Endothelial cell of umbilical vein (primary cell): ENCODE measurements around the gene MAN2A1. TPM values are rescaled to one million over a fixed set of nuclear protein-coding genes. Genes with fewer than 3 reads are reported as not detected.

Experiments used
- BruUV-seq: library from RNA; stranded (reverse); fragments of 400-500 nt; replicated peaks from 2 replicates; lab custom pipeline; 2021; lab: Mats Ljungman, UMichigan
- CTCF ChIA-PET: fragments of 300-600, 350-600 bp; sonication (Branson Sonifier 250); formaldehyde crosslinking; loops from one replicate; lab custom pipeline; 2021; ENCODE audit warnings: antibody characterized with exemption, inconsistent platforms; lab: Charles Lee
- POLR2A ChIA-PET: fragments of 300-600, 350-600 bp; sonication (Branson Sonifier 250); formaldehyde crosslinking; loops from one replicate; lab custom pipeline; 2021; ENCODE audit warnings: antibody characterized with exemption, inconsistent platforms; lab: Charles Lee
- DNase-seq: peaks from one replicate; pipeline ENCODE4 v3.0.0-alpha.2; 2011; ENCODE audit warnings: low read depth, low spot score
- FAIRE-seq: peaks from 2 replicates; lab custom pipeline; 2011; peaks lifted over from hg19 to GRCh38; lab: Jason Lieb, UNC
- H2AFZ ChIP-seq: 2 replicates; pipeline ENCODE4 v1.6.0; 2012; ENCODE audit warnings: low read depth, low read length, control low read depth, inconsistent platforms
- H3K27ac ChIP-seq: 2 replicates; pipeline ENCODE4 v1.5.1; 2011; ENCODE audit warnings: low read depth, mild to moderate bottlenecking, control low read depth, low read length, moderate library complexity; ENCODE audit not compliant: insufficient read depth
- H3K27me3 ChIP-seq, 2 experiments: 2 replicates each; pipeline versions ENCODE4 v1.6.0 to v1.6.1; 2011; ENCODE audit warnings: low read length in 2 of 2, mixed read lengths in 1 of 2; ENCODE audit not compliant: control insufficient read depth in 2 of 2, insufficient read depth in 2 of 2
- H3K36me3 ChIP-seq, 2 experiments: 2 replicates in 1 of 2; 3 replicates in 1 of 2; pipeline ENCODE4 v1.5.1; 2011; ENCODE audit warnings: low read length in 2 of 2, mild to moderate bottlenecking in 1 of 2, moderate library complexity in 1 of 2; ENCODE audit not compliant: control insufficient read depth in 2 of 2, insufficient read depth in 2 of 2; ENCODE audit errors: extremely low read depth in 1 of 2
- H3K4me1 ChIP-seq: 3 replicates; pipeline ENCODE4 v1.5.1; 2011; ENCODE audit warnings: mild to moderate bottlenecking, low read length; ENCODE audit not compliant: control insufficient read depth, insufficient read depth; ENCODE audit errors: extremely low read depth
- H3K4me2 ChIP-seq: 2 replicates; pipeline ENCODE4 v1.6.1; 2011; ENCODE audit warnings: low read length, control low read depth, mixed read lengths; ENCODE audit not compliant: insufficient read depth
- H3K4me3 ChIP-seq, 3 experiments: fragments of 200-600 bp in 1 of 3; sonication (generic), shearing (Covaris generic) in 1 of 3; replicated peaks in 1 of 3; 2 replicates each; pipeline ENCODE4 v1.5.1; 2011 to 2016; ENCODE audit warnings: control low read depth in 3 of 3, low read length in 3 of 3, mild to moderate bottlenecking in 2 of 3, inconsistent platforms in 1 of 3, low read depth in 1 of 3, moderate library complexity in 1 of 3; ENCODE audit not compliant: insufficient read depth in 1 of 3
- H3K79me2 ChIP-seq: 2 replicates; pipeline ENCODE4 v1.6.0; 2012; ENCODE audit warnings: low read length, inconsistent platforms; ENCODE audit not compliant: control insufficient read depth, insufficient read depth
- H3K9ac ChIP-seq: replicated peaks from 2 replicates; pipeline ENCODE3; 2011; ENCODE audit warnings: low read length, control low read depth; ENCODE audit not compliant: insufficient read depth; ENCODE audit errors: extremely low read depth
- H3K9me1 ChIP-seq: replicated peaks from 3 replicates; pipeline ENCODE4 v1.6.0; 2011; ENCODE audit warnings: mild to moderate bottlenecking, low read length; ENCODE audit not compliant: control insufficient read depth, insufficient read depth; ENCODE audit errors: extremely low read depth
- H3K9me3 ChIP-seq: replicated peaks from 2 replicates; pipeline ENCODE4 v1.5.1; 2012; ENCODE audit warnings: low read length, inconsistent platforms; ENCODE audit not compliant: control insufficient read depth, insufficient read depth
- H4K20me1 ChIP-seq: replicated peaks from 2 replicates; pipeline ENCODE3; 2011; ENCODE audit warnings: mild to moderate bottlenecking, low read length; ENCODE audit not compliant: control insufficient read depth, insufficient read depth; ENCODE audit errors: extremely low read depth
- EZH2 ChIP-seq: IDR thresholded peaks from 2 replicates; pipeline ENCODE4 v1.6.1; 2012; ENCODE audit warnings: borderline replicate concordance, low read depth, mild to moderate bottlenecking, moderate library complexity, low read length, inconsistent platforms; ENCODE audit not compliant: severe bottlenecking
- GATA2 ChIP-seq: IDR thresholded peaks from 2 replicates; pipeline ENCODE4 v1.7.0; 2011; ENCODE audit warnings: low read depth, mild to moderate bottlenecking, moderate library complexity, mixed read lengths, low read length; ENCODE audit not compliant: insufficient read length, insufficient read depth
- JUN ChIP-seq: IDR thresholded peaks from 2 replicates; pipeline ENCODE4 v1.6.1; 2011; ENCODE audit warnings: borderline replicate concordance, low read depth; ENCODE audit not compliant: insufficient read length, insufficient read depth
- MYC ChIP-seq: IDR thresholded peaks from one replicate; pipeline ENCODE4 v1.6.1; 2011; ENCODE audit warnings: mild to moderate bottlenecking, low read depth, low read length
- POLR2A ChIP-seq: IDR thresholded peaks from 2 replicates; pipeline ENCODE4 v1.6.1; 2012; ENCODE audit warnings: low read depth, mild to moderate bottlenecking, control low read depth, low read length
- POLR2AphosphoS5 ChIP-seq: IDR thresholded peaks from 2 replicates; pipeline ENCODE4 v1.6.1; 2012; ENCODE audit warnings: low read depth, mild to moderate bottlenecking, control low read depth, low read length, moderate library complexity; ENCODE audit not compliant: insufficient read depth
- dilution Hi-C: fragments of 300-500 bp; cut with MboI; formaldehyde crosslinking; loops from one replicate; pipeline ENCODE4 v1.15.0; 2019; ENCODE audit warnings: low sequenced_read_pairs; ENCODE audit not compliant: extremely low pct_ligation_motif_present
- intact Hi-C: fragments of 100-400 bp; cut with micrococcal nuclease; formaldehyde crosslinking; loops from one replicate; pipeline ENCODE4 v1.10.0; 2022
- polyA plus RNA-seq, 4 experiments: library from polyadenylated mRNA; depleted of rRNA in 3 of 4; stranded (reverse) in 3 of 4; unstranded in 1 of 4; fragments of >200 nt; gene quantifications; 2 replicates each; pipeline versions ENCODE4 v1.2.1 to v1.2.3, GENCODE V29; 2011 to 2012; ENCODE audit warnings: missing spikeins in 1 of 4
- total RNA-seq: library from RNA; stranded (reverse); gene quantifications from 2 replicates; pipeline ENCODE4 v1.2.3, GENCODE V29; 2021
- TF ChIP-seq, protein P1 (sequence below), 2 donors: IDR thresholded peaks; 1 replicate in 1 of 2; 2 replicates in 1 of 2; pipeline ENCODE4 v1.5.1; 2011; ENCODE audit warnings: low read length in 2 of 2, mild to moderate bottlenecking in 2 of 2, moderate library complexity in 2 of 2, control low read depth in 1 of 2, inconsistent platforms in 1 of 2, low read depth in 1 of 2; ENCODE audit not compliant: insufficient read depth in 1 of 2; ENCODE audit errors: extremely low read depth in 1 of 2

The MAN2A1 gene
- total and polyA plus RNA-seq, 2 donors (not counting 3 experiments of a cell fraction or from before 2014, with no cell fraction given): 20.8 to 54.8 TPM

DNA sequence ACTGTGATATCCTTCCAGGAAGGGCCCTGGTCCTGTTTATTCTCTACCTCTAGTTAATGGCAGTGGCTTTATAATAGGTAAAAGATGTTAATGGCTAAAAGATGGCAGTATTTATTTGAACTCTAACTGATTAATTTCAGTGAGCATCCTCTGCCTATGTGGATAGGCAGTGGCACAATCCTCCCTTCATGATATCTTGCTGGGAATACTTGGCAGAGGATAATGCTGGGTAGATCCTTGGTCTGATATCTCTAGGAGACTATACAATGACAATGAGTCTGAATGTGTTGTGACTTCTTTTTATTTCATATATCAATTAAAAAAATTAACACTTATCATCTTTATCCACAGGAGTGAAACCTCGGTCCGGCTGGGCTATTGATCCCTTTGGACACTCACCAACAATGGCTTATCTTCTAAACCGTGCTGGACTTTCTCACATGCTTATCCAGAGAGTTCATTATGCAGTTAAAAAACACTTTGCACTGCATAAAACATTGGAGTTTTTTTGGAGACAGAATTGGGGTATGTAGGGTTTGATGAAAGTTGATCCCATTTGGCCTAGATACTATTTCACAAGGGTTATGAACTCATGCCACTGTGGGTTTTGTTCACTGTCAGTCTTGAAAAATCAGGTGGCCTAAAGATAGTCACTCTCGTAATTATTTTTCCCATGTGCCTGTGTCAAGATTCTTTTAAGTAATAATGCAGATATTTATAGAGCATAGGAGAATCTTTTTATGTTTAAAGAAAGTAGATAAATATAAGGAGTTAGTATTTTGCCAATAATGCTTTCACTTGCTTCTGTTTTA, 77.7 kb downstream of the MAN2A1 start:
- Histone ChIP-seq H3K4me3 (no peak overlapping the region), H3K36me3 (peaks cover 0 to under 1% of the 10 kb centered on the region in 2 experiments), H3K4me1 (no peaks in the 10 kb centered on the region), H3K9ac (no peak overlapping the region), H2AFZ (no peak overlapping the region), H3K79me2 (peaks cover 1% of the 10 kb centered on the region), H3K4me2 (no peak overlapping the region), H3K9me1 (peaks cover under 1% of the 10 kb centered on the region), H3K27me3 (no peaks in the 10 kb centered on the region), H4K20me1 (no peaks in the 10 kb centered on the region), H3K9me3 (no peaks in the 10 kb centered on the region), H3K27ac (no peak overlapping the region)
- POLR2A ChIA-PET: no interaction called here
- intact Hi-C loops: no loop called here
- FAIRE-seq: no peak
- CTCF ChIA-PET: no interaction called here
- TF ChIP-seq POLR2AphosphoS5 (no peak), GATA2 (no peak), POLR2A (no peak), JUN (no peak), MYC (no peak), EZH2 (no peak)
- TF ChIP-seq, protein P1, sequence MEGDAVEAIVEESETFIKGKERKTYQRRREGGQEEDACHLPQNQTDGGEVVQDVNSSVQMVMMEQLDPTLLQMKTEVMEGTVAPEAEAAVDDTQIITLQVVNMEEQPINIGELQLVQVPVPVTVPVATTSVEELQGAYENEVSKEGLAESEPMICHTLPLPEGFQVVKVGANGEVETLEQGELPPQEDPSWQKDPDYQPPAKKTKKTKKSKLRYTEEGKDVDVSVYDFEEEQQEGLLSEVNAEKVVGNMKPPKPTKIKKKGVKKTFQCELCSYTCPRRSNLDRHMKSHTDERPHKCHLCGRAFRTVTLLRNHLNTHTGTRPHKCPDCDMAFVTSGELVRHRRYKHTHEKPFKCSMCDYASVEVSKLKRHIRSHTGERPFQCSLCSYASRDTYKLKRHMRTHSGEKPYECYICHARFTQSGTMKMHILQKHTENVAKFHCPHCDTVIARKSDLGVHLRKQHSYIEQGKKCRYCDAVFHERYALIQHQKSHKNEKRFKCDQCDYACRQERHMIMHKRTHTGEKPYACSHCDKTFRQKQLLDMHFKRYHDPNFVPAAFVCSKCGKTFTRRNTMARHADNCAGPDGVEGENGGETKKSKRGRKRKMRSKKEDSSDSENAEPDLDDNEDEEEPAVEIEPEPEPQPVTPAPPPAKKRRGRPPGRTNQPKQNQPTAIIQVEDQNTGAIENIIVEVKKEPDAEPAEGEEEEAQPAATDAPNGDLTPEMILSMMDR (IDR thresholded peaks at IDR 0.05; ENCODE audit: extremely low read depth in 1 of 2, insufficient read depth in 1 of 2, low read depth in 1 of 2, low read length in 2 of 2): no peak
- no TSS peak for BruUV-seq
- no peak for DNase-seq
- dilution Hi-C loops: no loop called here
